CD14-positive monocyte (primary cell): Measurements from ENCODE around the gene TPST1. TPM values are rescaled to one million over a fixed set of nuclear protein-coding genes. Genes with fewer than 3 reads are reported as not detected.
A peak's percentile ranks its signal among the peaks of the same experiment; 100 is the strongest.

ENCODE experiments used
- DNase-seq, 3 donors: peaks; one replicate each; pipeline ENCODE4 v3.0.0-alpha.2; 2011 to 2022
- H2AFZ ChIP-seq: 2 replicates; pipeline ENCODE4 v1.6.0; 2012; ENCODE audit warnings: mild to moderate bottlenecking, low read depth, low read length, inconsistent platforms; ENCODE audit not compliant: insufficient read depth, poor library complexity, severe bottlenecking
- H3K27ac ChIP-seq, 2 donors: 1 replicate in 1 of 2; 2 replicates in 1 of 2; pipeline ENCODE4 v1.5.1; 2012 to 2013; ENCODE audit warnings: low read length in 2 of 2, control low read depth in 1 of 2, inconsistent platforms in 1 of 2, low read depth in 1 of 2, mild to moderate bottlenecking in 1 of 2
- H3K27me3 ChIP-seq, 2 donors: one replicate each; pipeline versions ENCODE4 v1.6.0 to v1.6.1; 2011 to 2013; ENCODE audit warnings: low read length in 2 of 2; ENCODE audit not compliant: control insufficient read depth in 2 of 2, insufficient read depth in 2 of 2
- H3K36me3 ChIP-seq, 2 donors: replicated peaks in 1 of 2; 1 replicate in 1 of 2; 2 replicates in 1 of 2; pipeline versions ENCODE4 v1.5.1 to v1.6.1; 2012 to 2013; ENCODE audit warnings: low read length in 2 of 2, control low read depth in 1 of 2, inconsistent platforms in 1 of 2, mild to moderate bottlenecking in 1 of 2; ENCODE audit not compliant: insufficient read depth in 2 of 2, control insufficient read depth in 1 of 2
- H3K4me1 ChIP-seq, 2 donors: 1 replicate in 1 of 2; 2 replicates in 1 of 2; pipeline versions ENCODE4 v1.5.1 to v1.6.1; 2012 to 2013; ENCODE audit warnings: low read length in 2 of 2, control low read depth in 1 of 2, inconsistent platforms in 1 of 2, mild to moderate bottlenecking in 1 of 2, moderate library complexity in 1 of 2; ENCODE audit not compliant: insufficient read depth in 2 of 2, control insufficient read depth in 1 of 2
- H3K4me2 ChIP-seq: replicated peaks from 2 replicates; pipeline ENCODE3; 2012; ENCODE audit warnings: low read length, moderate library complexity, mild to moderate bottlenecking; ENCODE audit not compliant: poor library complexity, severe bottlenecking; ENCODE audit errors: extremely low read depth
- H3K4me3 ChIP-seq, 3 experiments: fragments of 200-600 bp in 1 of 3; sonication (generic) in 1 of 3; replicated peaks in 1 of 3; 1 replicate in 2 of 3; 2 replicates in 1 of 3; pipeline ENCODE4 v1.5.1; 2011 to 2013; ENCODE audit warnings: low read length in 3 of 3, mild to moderate bottlenecking in 3 of 3, control low read depth in 2 of 3, low read depth in 2 of 3, inconsistent platforms in 1 of 3, moderate library complexity in 1 of 3
- H3K79me2 ChIP-seq: 2 replicates; pipeline ENCODE4 v1.6.0; 2012; ENCODE audit warnings: mild to moderate bottlenecking, control low read depth, inconsistent platforms, low read length, moderate library complexity; ENCODE audit not compliant: insufficient read depth
- H3K9ac ChIP-seq: 2 replicates; pipeline ENCODE4 v1.6.0; 2017; ENCODE audit warnings: low read length, mild to moderate bottlenecking; ENCODE audit not compliant: insufficient read depth, poor library complexity, severe bottlenecking
- H3K9me3 ChIP-seq, 2 donors: replicated peaks in 1 of 2; 1 replicate in 1 of 2; 2 replicates in 1 of 2; pipeline versions ENCODE4 v1.5.1 to v1.6.1; 2012 to 2013; ENCODE audit warnings: low read length in 2 of 2, control low read depth in 1 of 2; ENCODE audit not compliant: control insufficient read depth in 1 of 2, insufficient read depth in 1 of 2
- H4K20me1 ChIP-seq: 2 replicates; pipeline ENCODE4 v1.6.0; 2012; ENCODE audit warnings: mild to moderate bottlenecking, low read length, control low read depth, moderate library complexity; ENCODE audit not compliant: insufficient read depth
- H3K27ac Mint-ChIP-seq, 7 donors: one replicate each; pipeline ENCODE4 v1.8.0; 2020; ENCODE audit warnings: mild to moderate bottlenecking in 7 of 7, mixed read lengths in 7 of 7, moderate library complexity in 6 of 7, inconsistent platforms in 2 of 7
- H3K27me3 Mint-ChIP-seq, 3 donors: one replicate each; pipeline ENCODE4 v1.8.0; 2021 to 2022; ENCODE audit warnings: low read depth in 3 of 3, mild to moderate bottlenecking in 3 of 3, mixed read lengths in 3 of 3, moderate library complexity in 3 of 3, inconsistent platforms in 1 of 3
- H3K36me3 Mint-ChIP-seq, 2 donors: one replicate each; pipeline ENCODE4 v1.8.0; 2020; ENCODE audit warnings: mixed read lengths in 2 of 2, inconsistent platforms in 1 of 2, mild to moderate bottlenecking in 1 of 2
- H3K4me1 Mint-ChIP-seq: one replicate; pipeline ENCODE4 v1.8.0; 2020; ENCODE audit warnings: mild to moderate bottlenecking, mixed read lengths
- H3K4me3 Mint-ChIP-seq, 2 donors: one replicate each; pipeline ENCODE4 v1.8.0; 2020; ENCODE audit warnings: mild to moderate bottlenecking in 2 of 2, mixed read lengths in 2 of 2, moderate library complexity in 1 of 2
- H3K9me3 Mint-ChIP-seq, 7 donors: one replicate each; pipeline ENCODE4 v1.8.0; 2020 to 2022; ENCODE audit warnings: mixed read lengths in 7 of 7, mild to moderate bottlenecking in 6 of 7, moderate library complexity in 6 of 7, inconsistent platforms in 2 of 7
- CTCF ChIP-seq: fragments of 200-600 bp; IDR thresholded peaks from one replicate; pipeline ENCODE4 v1.8.0; 2022; ENCODE audit warnings: antibody characterized with exemption, mild to moderate bottlenecking
- WGBS: methylation state at CpG from one replicate; pipeline ENCODE4 v1.1.5; 2013; ENCODE audit warnings: missing lambda C conversion rate; ENCODE audit not compliant: insufficient coverage; 5-methylcytosine and 5-hydroxymethylcytosine counted together
- intact Hi-C, 2 donors: fragments of 100-400 bp; cut with micrococcal nuclease; formaldehyde crosslinking; loops; one replicate each; pipeline versions ENCODE4 v1.15.0 to v1.15.1; 2023
- polyA plus RNA-seq, 3 donors: library from polyadenylated mRNA; depleted of rRNA in 1 of 3; unstranded in 2 of 3; stranded (reverse) in 1 of 3; fragments of 300-500 nt in 2 of 3; fragments of >200 nt in 1 of 3; fragmentation: Illumina TruSeq in 2 of 3; gene quantifications; 1 replicate in 2 of 3; 2 replicates in 1 of 3; pipeline ENCODE4 v1.2.3, GENCODE V29; 2012 to 2021

TPST1 gene
- polyA plus RNA-seq, 3 donors: 0.54 to 4.8 (median 4.2) TPM

- Histone ChIP-seq H3K4me3 (no peak overlapping the region), H2AFZ (no peak overlapping the region), H3K27me3 (no peaks in the 10 kb centered on the region), H3K9ac (no peak overlapping the region), H3K36me3 (peaks cover 43 to 65% of the 10 kb centered on the region in 2 donors), H3K4me2 (no peak overlapping the region), H3K9me3 (no peaks in the 10 kb centered on the region), H4K20me1 (peaks cover 3% of the 10 kb centered on the region), H3K4me1 (no peaks in the 10 kb centered on the region), H3K27ac (no peak overlapping the region), H3K79me2 (no peaks in the 10 kb centered on the region)
- Mint-ChIP-seq H3K4me3 (no peak overlapping the region), H3K36me3 (peaks cover 38 to 69% of the 10 kb centered on the region in 2 donors), H3K4me1 (no peaks in the 10 kb centered on the region), H3K27me3 (peaks cover 0 to 1% (median 0%) of the 10 kb centered on the region in 3 donors), H3K27ac (peak overlapping the region in 2 of 7 donors; percentile 34 to 78), H3K9me3 (peaks cover 0 to 12% (median 5%) of the 10 kb centered on the region in 7 donors)
- intact Hi-C loops: no loop called here
- TF ChIP-seq CTCF: no peak
- DNase-seq: no peak
- WGBS: 46% methylated on average over 3 of the region's 3 CpGs
Observed at GRCh38 chr7:66157060-66157459, 48.1 kb upstream of the TPST1 start.

GRCh38 chr7:66162622-66163021, 42.5 kb upstream of the TPST1 start:
- DNase-seq: no peak
- TF ChIP-seq CTCF: no peak
- H3K4me1 Mint-ChIP-seq: no peaks in the 10 kb centered on the region
- H3K4me3 ChIP-seq: no peak overlapping the region
- intact Hi-C loops: no loop called here
- no peak overlapping the region for H3K27ac ChIP-seq
- 83% methylated on average over 1 of the region's 4 CpGs for WGBS
- H3K27ac Mint-ChIP-seq: no peak overlapping the region
- H3K4me2 ChIP-seq: no peak overlapping the region
- no peak overlapping the region for H3K4me3 Mint-ChIP-seq
- H3K9me3 Mint-ChIP-seq: peaks cover 0 to 11% (median 5%) of the 10 kb centered on the region in 7 donors
- H4K20me1 ChIP-seq: no peaks in the 10 kb centered on the region
- no peaks in the 10 kb centered on the region for H3K27me3 ChIP-seq
- peaks cover 5 to 10% of the 10 kb centered on the region in 2 donors for H3K36me3 ChIP-seq
- H3K9me3 ChIP-seq: no peaks in the 10 kb centered on the region
- H3K9ac ChIP-seq: no peak overlapping the region
- H2AFZ ChIP-seq: no peak overlapping the region
- H3K79me2 ChIP-seq: no peaks in the 10 kb centered on the region
- H3K4me1 ChIP-seq: no peaks in the 10 kb centered on the region
- peaks cover 0 to 1% (median 0%) of the 10 kb centered on the region in 3 donors for H3K27me3 Mint-ChIP-seq
- peaks cover 8 to 17% of the 10 kb centered on the region in 2 donors for H3K36me3 Mint-ChIP-seq
